ENCODE results near the gene SFTPD. TPM values are rescaled to one million over a fixed set of nuclear protein-coding genes. Genes with fewer than 3 reads are reported as not detected.

The SFTPD gene
- total RNA-seq, 1 experiment from 2014 or later, result 0.24 TPM

DNA sequence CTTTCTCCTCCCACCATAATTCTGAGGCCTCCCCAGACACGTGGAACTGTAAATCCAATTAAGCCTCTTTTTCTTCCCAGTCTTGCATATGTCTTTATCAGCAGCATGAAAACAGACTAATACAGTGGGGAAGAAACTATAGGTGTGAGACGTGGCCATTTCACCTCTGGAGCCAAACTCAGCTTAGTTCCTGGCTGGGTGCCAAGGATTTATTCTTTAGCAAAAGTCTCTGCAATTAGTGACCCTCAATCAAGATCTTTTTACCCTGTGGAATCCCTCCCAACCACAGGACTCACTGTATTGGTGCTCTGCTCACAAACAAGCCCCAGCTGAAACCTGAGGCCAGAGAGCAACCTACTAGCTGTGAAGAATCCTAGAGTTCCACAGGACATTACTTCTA, 28.1 kb upstream of the SFTPD start:
- TF ChIP-seq, protein P1, sequence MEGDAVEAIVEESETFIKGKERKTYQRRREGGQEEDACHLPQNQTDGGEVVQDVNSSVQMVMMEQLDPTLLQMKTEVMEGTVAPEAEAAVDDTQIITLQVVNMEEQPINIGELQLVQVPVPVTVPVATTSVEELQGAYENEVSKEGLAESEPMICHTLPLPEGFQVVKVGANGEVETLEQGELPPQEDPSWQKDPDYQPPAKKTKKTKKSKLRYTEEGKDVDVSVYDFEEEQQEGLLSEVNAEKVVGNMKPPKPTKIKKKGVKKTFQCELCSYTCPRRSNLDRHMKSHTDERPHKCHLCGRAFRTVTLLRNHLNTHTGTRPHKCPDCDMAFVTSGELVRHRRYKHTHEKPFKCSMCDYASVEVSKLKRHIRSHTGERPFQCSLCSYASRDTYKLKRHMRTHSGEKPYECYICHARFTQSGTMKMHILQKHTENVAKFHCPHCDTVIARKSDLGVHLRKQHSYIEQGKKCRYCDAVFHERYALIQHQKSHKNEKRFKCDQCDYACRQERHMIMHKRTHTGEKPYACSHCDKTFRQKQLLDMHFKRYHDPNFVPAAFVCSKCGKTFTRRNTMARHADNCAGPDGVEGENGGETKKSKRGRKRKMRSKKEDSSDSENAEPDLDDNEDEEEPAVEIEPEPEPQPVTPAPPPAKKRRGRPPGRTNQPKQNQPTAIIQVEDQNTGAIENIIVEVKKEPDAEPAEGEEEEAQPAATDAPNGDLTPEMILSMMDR (conservative IDR thresholded peaks at IDR 0.05), result no peak
- peaks cover 5 to 21% (median 9%) of the 10 kb centered on the region in 3 experiments; a peak in 5 of 7 replicates for H3K36me3 Mint-ChIP-seq (ENCODE audit: insufficient read depth in 1 of 3, low read depth in 3 of 3)
- H3K79me2 ChIP-seq (ENCODE audit: insufficient read depth, low read length), result no peaks in the 10 kb centered on the region
- no peak overlapping the region for H3K9ac ChIP-seq (ENCODE audit: extremely low read depth, insufficient read length, low read length)
- no peak overlapping the region for H4K8ac ChIP-seq (replicated peaks; ENCODE audit: insufficient read length, low read depth, low read length)
- H4K5ac ChIP-seq (ENCODE audit: insufficient read length, low read depth, low read length), result no peak overlapping the region
- DNase-seq, result no peak
- peaks cover 2% of the 10 kb centered on the region; the same call in 1 of the 2 replicates for H3K4me1 ChIP-seq (ENCODE audit: insufficient read depth, low read length)
- H3K9me3 ChIP-seq (ENCODE audit: control insufficient read depth, low read depth, low read length), result no peaks in the 10 kb centered on the region
- H2BK20ac ChIP-seq (ENCODE audit: low read depth, low read length, poor library complexity, severe bottlenecking), result no peak overlapping the region
- peaks cover 2% of the 10 kb centered on the region; the same call in 1 of the 2 replicates for H3K27me3 ChIP-seq (ENCODE audit: insufficient read depth, low read length)
- H3K79me1 ChIP-seq (ENCODE audit: insufficient read depth, low read depth, low read length, poor library complexity, severe bottlenecking), result no peaks in the 10 kb centered on the region
- peaks cover 6% of the 10 kb centered on the region for H3K23me2 ChIP-seq (ENCODE audit: insufficient read length, low read depth, low read length, poor library complexity, severe bottlenecking)
- no peak overlapping the region for H2BK120ac ChIP-seq (ENCODE audit: low read depth, low read length, poor library complexity, severe bottlenecking)
- H3K27me3 Mint-ChIP-seq (ENCODE audit: low read depth), result peaks cover 28% of the 10 kb centered on the region
- no peak overlapping the region for H4K91ac ChIP-seq (ENCODE audit: insufficient read length, low read depth, low read length)
- no CpG with 5 or more reads among the region's 2 CpGs for WGBS (ENCODE audit: extremely low coverage, insufficient read length, low lambda C conversion rate)
- H3K18ac ChIP-seq (ENCODE audit: insufficient read length, low read depth, low read length), result no peak overlapping the region
- no peak overlapping the region for H3K4me3 Mint-ChIP-seq
- H4K20me1 ChIP-seq (ENCODE audit: control insufficient read depth, insufficient read depth, insufficient read length), result no peaks in the 10 kb centered on the region
- no peak overlapping the region for H2BK5ac ChIP-seq (ENCODE audit: insufficient read length, low read length)
- H2BK12ac ChIP-seq (ENCODE audit: insufficient read length, low read depth, low read length), result no peak overlapping the region
- no peak overlapping the region for H2AK5ac ChIP-seq (ENCODE audit: insufficient read length, low read length)
- H3T11ph ChIP-seq (ENCODE audit: low read length), result no peak overlapping the region
- H3K27ac ChIP-seq (ENCODE audit: insufficient read length, low read depth, low read length), result no peak overlapping the region
- no peak overlapping the region for H3K14ac ChIP-seq (ENCODE audit: insufficient read depth, low read length)
- peaks cover 16 to 17% of the 10 kb centered on the region in 2 experiments for H3K9me3 Mint-ChIP-seq
- H3K27ac Mint-ChIP-seq, result no peak overlapping the region
- H3K4ac ChIP-seq (ENCODE audit: low read depth, low read length), result no peak overlapping the region
- H3K4me1 Mint-ChIP-seq, result peaks cover 17 to 22% of the 10 kb centered on the region in 2 experiments
- no peak overlapping the region for H3K23ac ChIP-seq (ENCODE audit: insufficient read length, low read depth, low read length)
- H2BK15ac ChIP-seq (ENCODE audit: low read depth, low read length), result no peak overlapping the region
- H2AFZ ChIP-seq (ENCODE audit: low read length), result no peak overlapping the region
- H3K4me2 ChIP-seq (ENCODE audit: insufficient read depth, insufficient read length, low read length), result no peak overlapping the region
- no peak overlapping the region for H3K56ac ChIP-seq (ENCODE audit: insufficient read length, low read depth, low read length)
